Osteocyte (in vitro differentiated cells): ENCODE data around the gene KIAA0930. TPM values are rescaled to one million over a fixed set of nuclear protein-coding genes. Genes with fewer than 3 reads are reported as not detected.

Source experiments
- DNase-seq: peaks from one replicate; pipeline ENCODE4 v3.0.0; 2021; ENCODE audit warnings: mixed read lengths; ENCODE audit not compliant: unreplicated experiment; ENCODE audit errors: extremely low spot score
- H3K27ac Mint-ChIP-seq: one replicate; pipeline ENCODE4 v1.8.0; 2021; ENCODE audit warnings: mild to moderate bottlenecking, mixed read lengths; ENCODE audit not compliant: unreplicated experiment
- H3K27me3 Mint-ChIP-seq: one replicate; pipeline ENCODE4 v1.8.0; 2021; ENCODE audit warnings: mixed read lengths; ENCODE audit not compliant: unreplicated experiment
- H3K36me3 Mint-ChIP-seq: one replicate; pipeline ENCODE4 v1.8.0; 2021; ENCODE audit warnings: mixed read lengths; ENCODE audit not compliant: unreplicated experiment
- H3K4me1 Mint-ChIP-seq: one replicate; pipeline ENCODE4 v1.8.0; 2021; ENCODE audit warnings: mixed read lengths; ENCODE audit not compliant: unreplicated experiment
- H3K4me3 Mint-ChIP-seq: one replicate; pipeline ENCODE4 v1.8.0; 2021; ENCODE audit warnings: mild to moderate bottlenecking, moderate library complexity, mixed read lengths; ENCODE audit not compliant: unreplicated experiment
- H3K9me3 Mint-ChIP-seq: one replicate; pipeline ENCODE4 v1.8.0; 2021; ENCODE audit warnings: mixed read lengths; ENCODE audit not compliant: unreplicated experiment
- CTCF ChIP-seq: fragments of 200-600 bp; sonication (generic); IDR thresholded peaks from 2 replicates; pipeline ENCODE4 v1.5.0; 2021; ENCODE audit warnings: antibody characterized with exemption, mild to moderate bottlenecking, moderate library complexity
- total RNA-seq: library from RNA; stranded (reverse); gene quantifications from 2 replicates; pipeline ENCODE4 v1.2.1, GENCODE V29; 2021

Gene KIAA0930
- total RNA-seq, 1 donor from 2014 or later = 53.1 TPM

GRCh38 chr22:45187891-45188290, 52.8 kb downstream of the KIAA0930 start:
- H3K9me3 Mint-ChIP-seq = no peaks in the 10 kb centered on the region
- H3K36me3 Mint-ChIP-seq = peaks cover 30% of the 10 kb centered on the region
- no peaks in the 10 kb centered on the region for H3K27me3 Mint-ChIP-seq
- DNase-seq = no peak
- TF ChIP-seq CTCF = no peak
- peaks cover 5% of the 10 kb centered on the region for H3K4me1 Mint-ChIP-seq
- no peak overlapping the region for H3K4me3 Mint-ChIP-seq
- H3K27ac Mint-ChIP-seq = no peak overlapping the region

GRCh38 chr22:45185718-45186514, 54.8 kb downstream of the KIAA0930 start:
- no peak overlapping the region for H3K27ac Mint-ChIP-seq

GRCh38 chr22:45183974-45184373, 56.7 kb downstream of the KIAA0930 start:
- Mint-ChIP-seq H3K27me3 (no peaks in the 10 kb centered on the region), H3K27ac (no peak overlapping the region), H3K36me3 (peaks cover 48% of the 10 kb centered on the region), H3K4me1 (peaks cover 2% of the 10 kb centered on the region), H3K9me3 (no peaks in the 10 kb centered on the region), H3K4me3 (no peak overlapping the region)
- DNase-seq = no peak
- TF ChIP-seq CTCF = no peak

More at GRCh38 chr22:45185718-45186514, 54.8 kb downstream of the KIAA0930 start:
- Mint-ChIP-seq H3K4me3 (no peak overlapping the region), H3K27me3 (no peaks in the 10 kb centered on the region), H3K4me1 (peaks cover 2% of the 10 kb centered on the region), H3K9me3 (no peaks in the 10 kb centered on the region), H3K36me3 (peaks cover 40% of the 10 kb centered on the region)
- no peak for DNase-seq
- no peak for TF ChIP-seq CTCF

GRCh38 chr22:45181766-45182165, 58.9 kb downstream of the KIAA0930 start:
- no peak for DNase-seq
- Mint-ChIP-seq H3K27me3 (no peaks in the 10 kb centered on the region), H3K27ac (peak overlapping the region; percentile 7), H3K4me3 (no peak overlapping the region), H3K4me1 (peaks cover 2% of the 10 kb centered on the region), H3K9me3 (no peaks in the 10 kb centered on the region), H3K36me3 (peaks cover 54% of the 10 kb centered on the region)
- no peak for TF ChIP-seq CTCF

- H3K4me3 Mint-ChIP-seq = no peak overlapping the region
- no peaks in the 10 kb centered on the region for H3K27me3 Mint-ChIP-seq
These were observed 59.5 kb downstream of the KIAA0930 start for GRCh38 chr22:45181240-45181639.

More at GRCh38 chr22:45181240-45181639, 59.5 kb downstream of the KIAA0930 start:
- Mint-ChIP-seq H3K36me3 (peaks cover 59% of the 10 kb centered on the region), H3K4me1 (peaks cover 2% of the 10 kb centered on the region), H3K9me3 (no peaks in the 10 kb centered on the region), H3K27ac (no peak overlapping the region)
- no peak for TF ChIP-seq CTCF
- DNase-seq = no peak
